Measurements from ENCODE around the gene ATP6V1G3. TPM values are rescaled to one million over a fixed set of nuclear protein-coding genes. Genes with fewer than 3 reads are reported as not detected.

ATP6V1G3 gene
- total and polyA plus RNA-seq, 7 donors, result not detected

GRCh38 chr1:198552668-198553416 is 12.4 kb upstream of the ATP6V1G3 start:
- TF ChIP-seq CTCF (IDR thresholded peaks at IDR 0.05), result no peak
- H3K9me3 ChIP-seq, result no peaks in the 10 kb centered on the region
- no peak for ATAC-seq
- H3K36me3 ChIP-seq (ENCODE audit: insufficient read depth in 1 of 2, low read depth in 1 of 2), result no peaks in the 10 kb centered on the region
- intact Hi-C loops (cut with DNase I), result no loop called here
- H3K4me3 ChIP-seq, result no peak overlapping the region
- H3K27me3 ChIP-seq (ENCODE audit: insufficient read depth in 3 of 3, low read length in 2 of 3), result no peaks in the 10 kb centered on the region
- 82 to 90% (median 87%) methylated on average over 2 of the region's 2 CpGs for WGBS, 3 donors
- no peaks in the 10 kb centered on the region for H3K4me1 ChIP-seq
- no peak for DNase-seq
- H3K27ac ChIP-seq, result no peak overlapping the region

GRCh38 chr1:198550941-198551524 is 10.6 kb upstream of the ATP6V1G3 start:
- Histone ChIP-seq H3K27ac (no peak overlapping the region), H3K4me1 (no peaks in the 10 kb centered on the region), H3K36me3 (ENCODE audit: insufficient read depth in 1 of 2, low read depth in 1 of 2) (no peaks in the 10 kb centered on the region), H3K9me3 (no peaks in the 10 kb centered on the region), H3K27me3 (ENCODE audit: insufficient read depth in 3 of 3, low read length in 2 of 3) (no peaks in the 10 kb centered on the region), H3K4me3 (no peak overlapping the region)
- ATAC-seq (no peak), DNase-seq (no peak)
- WGBS, 3 donors, result 72 to 74% (median 73%) methylated on average over 4 of the region's 4 CpGs
- intact Hi-C loops (cut with DNase I), result no loop called here
- no peak for TF ChIP-seq CTCF (IDR thresholded peaks at IDR 0.05)

GRCh38 chr1:198549866-198550265 is 9.4 kb upstream of the ATP6V1G3 start:
- Histone ChIP-seq H3K4me1 (no peaks in the 10 kb centered on the region), H3K4me3 (no peak overlapping the region), H3K27me3 (ENCODE audit: insufficient read depth in 3 of 3, low read length in 2 of 3) (no peaks in the 10 kb centered on the region), H3K9me3 (no peaks in the 10 kb centered on the region), H3K27ac (no peak overlapping the region), H3K36me3 (ENCODE audit: insufficient read depth in 1 of 2, low read depth in 1 of 2) (no peaks in the 10 kb centered on the region)
- no peak for ATAC-seq
- DNase-seq, result no peak
- no peak for TF ChIP-seq CTCF (IDR thresholded peaks at IDR 0.05)
- intact Hi-C loops (cut with DNase I), result no loop called here

- no peak for TF ChIP-seq CTCF (IDR thresholded peaks at IDR 0.05)
- H3K27ac ChIP-seq, result no peak overlapping the region
- no peak overlapping the region for H3K4me3 ChIP-seq
- ATAC-seq, result no peak
- H3K4me1 ChIP-seq, result no peaks in the 10 kb centered on the region
- H3K36me3 ChIP-seq (ENCODE audit: insufficient read depth in 1 of 2, low read depth in 1 of 2), result no peaks in the 10 kb centered on the region
- intact Hi-C loops (cut with DNase I), result no loop called here
- H3K27me3 ChIP-seq (ENCODE audit: insufficient read depth in 3 of 3, low read length in 2 of 3), result no peaks in the 10 kb centered on the region
- DNase-seq, result no peak
- H3K9me3 ChIP-seq, result no peaks in the 10 kb centered on the region
Measured at GRCh38 chr1:198548890-198549289, 8.4 kb upstream of the ATP6V1G3 start.

GRCh38 chr1:198545156-198545555 is 4.7 kb upstream of the ATP6V1G3 start:
- no peak for ATAC-seq
- no peaks in the 10 kb centered on the region for H3K36me3 ChIP-seq (ENCODE audit: insufficient read depth in 1 of 2, low read depth in 1 of 2)
- intact Hi-C loops (cut with DNase I), result no loop called here

More at GRCh38 chr1:198545156-198545555, 4.7 kb upstream of the ATP6V1G3 start:
- DNase-seq, result no peak
- Histone ChIP-seq H3K27me3 (ENCODE audit: insufficient read depth in 3 of 3, low read length in 2 of 3) (no peaks in the 10 kb centered on the region), H3K9me3 (no peaks in the 10 kb centered on the region), H3K27ac (no peak overlapping the region), H3K4me3 (no peak overlapping the region), H3K4me1 (no peaks in the 10 kb centered on the region)
- WGBS, 3 donors, result 95 to 99% (median 97%) methylated on average over 6 of the region's 6 CpGs
- no peak for TF ChIP-seq CTCF (IDR thresholded peaks at IDR 0.05)

Data from psoas muscle (tissue), 8 donors.